ENCODE measurements around the gene MAP3K14. TPM values are rescaled to one million over a fixed set of nuclear protein-coding genes. Genes with fewer than 3 reads are reported as not detected.

MAP3K14 gene
- total and polyA plus RNA-seq, 2 donors (not counting 1 experiment from before 2014, with no cell fraction given) = 3.6 to 5.2 TPM

GRCh38 chr17:45237686-45238085 lies 79.1 kb downstream of the MAP3K14 start:
- H3K9me3 ChIP-seq (ENCODE audit: control insufficient read depth, insufficient read depth, low read depth, low read length) = no peaks in the 10 kb centered on the region
- H3K79me2 ChIP-seq (ENCODE audit: control insufficient read depth, insufficient read depth, low read length) = no peaks in the 10 kb centered on the region
- no peaks in the 10 kb centered on the region for H4K20me1 ChIP-seq (ENCODE audit: control insufficient read depth, extremely low read depth, insufficient read depth, low read length)
- no peak overlapping the region for H3K4me2 ChIP-seq (ENCODE audit: extremely low read depth, insufficient read depth, low read length)
- H3K27ac ChIP-seq (ENCODE audit: insufficient read depth, low read length) = no peak overlapping the region
- no peaks in the 10 kb centered on the region for H3K36me3 ChIP-seq (ENCODE audit: control insufficient read depth, insufficient read depth, low read length)
- DNase-seq (ENCODE audit: low read depth in 2 of 2) = no peak
- H3K4me1 ChIP-seq (ENCODE audit: control insufficient read depth, extremely low read depth, insufficient read depth, low read length) = no peaks in the 10 kb centered on the region
- TF ChIP-seq CTCF (conservative IDR thresholded peaks at IDR 0.05 in 1 of 2, IDR thresholded peaks at IDR 0.05 in 1 of 2; ENCODE audit: low read depth in 1 of 2, low read length in 2 of 2) (no peak), EZH2 (IDR thresholded peaks at IDR 0.05; ENCODE audit: low read length, missing control alignments) (no peak)
- no peak overlapping the region for H3K9ac ChIP-seq (ENCODE audit: insufficient read depth, low read length)
- no peak overlapping the region for H3K4me3 ChIP-seq (replicated peaks in 1 of 4; ENCODE audit: control extremely low read depth in 1 of 4, insufficient read depth in 1 of 4, low read depth in 3 of 4, low read length in 4 of 4)
- peaks cover 21% of the 10 kb centered on the region for H3K27me3 ChIP-seq (ENCODE audit: control insufficient read depth, insufficient read depth, low read length)
- no peak overlapping the region for H2AFZ ChIP-seq (ENCODE audit: low read length)

GRCh38 chr17:45236282-45236606 lies 80.6 kb downstream of the MAP3K14 start:
- no peaks in the 10 kb centered on the region for H3K79me2 ChIP-seq (ENCODE audit: control insufficient read depth, insufficient read depth, low read length)
- H4K20me1 ChIP-seq (ENCODE audit: control insufficient read depth, extremely low read depth, insufficient read depth, low read length) = no peaks in the 10 kb centered on the region
- H3K27ac ChIP-seq (ENCODE audit: insufficient read depth, low read length) = no peak overlapping the region
- TF ChIP-seq CTCF (conservative IDR thresholded peaks at IDR 0.05 in 1 of 2, IDR thresholded peaks at IDR 0.05 in 1 of 2; ENCODE audit: low read depth in 1 of 2, low read length in 2 of 2) = no peak
- TF ChIP-seq EZH2 (IDR thresholded peaks at IDR 0.05; ENCODE audit: low read length, missing control alignments) = no peak
- no peak overlapping the region for H2AFZ ChIP-seq (ENCODE audit: low read length)
- DNase-seq (ENCODE audit: low read depth in 2 of 2) = no peak
- H3K4me2 ChIP-seq (ENCODE audit: extremely low read depth, insufficient read depth, low read length) = no peak overlapping the region
- H3K9me3 ChIP-seq (ENCODE audit: control insufficient read depth, insufficient read depth, low read depth, low read length) = no peaks in the 10 kb centered on the region
- H3K4me3 ChIP-seq (replicated peaks in 1 of 4; ENCODE audit: control extremely low read depth in 1 of 4, insufficient read depth in 1 of 4, low read depth in 3 of 4, low read length in 4 of 4) = no peak overlapping the region
- no peaks in the 10 kb centered on the region for H3K36me3 ChIP-seq (ENCODE audit: control insufficient read depth, insufficient read depth, low read length)
- H3K27me3 ChIP-seq (ENCODE audit: control insufficient read depth, insufficient read depth, low read length) = peaks cover 21% of the 10 kb centered on the region
- no peak overlapping the region for H3K9ac ChIP-seq (ENCODE audit: insufficient read depth, low read length)
- H3K4me1 ChIP-seq (ENCODE audit: control insufficient read depth, extremely low read depth, insufficient read depth, low read length) = peaks cover 2% of the 10 kb centered on the region

- Histone ChIP-seq H2AFZ (ENCODE audit: low read length) (no peak overlapping the region), H3K9me3 (ENCODE audit: control insufficient read depth, insufficient read depth, low read depth, low read length) (no peaks in the 10 kb centered on the region), H3K4me3 (replicated peaks in 1 of 4; ENCODE audit: control extremely low read depth in 1 of 4, insufficient read depth in 1 of 4, low read depth in 3 of 4, low read length in 4 of 4) (no peak overlapping the region), H3K27ac (ENCODE audit: insufficient read depth, low read length) (no peak overlapping the region), H3K4me2 (ENCODE audit: extremely low read depth, insufficient read depth, low read length) (no peak overlapping the region), H3K9ac (ENCODE audit: insufficient read depth, low read length) (no peak overlapping the region), H3K36me3 (ENCODE audit: control insufficient read depth, insufficient read depth, low read length) (no peaks in the 10 kb centered on the region), H4K20me1 (ENCODE audit: control insufficient read depth, extremely low read depth, insufficient read depth, low read length) (no peaks in the 10 kb centered on the region), H3K27me3 (ENCODE audit: control insufficient read depth, insufficient read depth, low read length) (peaks cover 17% of the 10 kb centered on the region), H3K79me2 (ENCODE audit: control insufficient read depth, insufficient read depth, low read length) (no peaks in the 10 kb centered on the region), H3K4me1 (ENCODE audit: control insufficient read depth, extremely low read depth, insufficient read depth, low read length) (peaks cover 2% of the 10 kb centered on the region)
- peak; percentile 59 to 83 for DNase-seq (ENCODE audit: low read depth in 2 of 2)
- TF ChIP-seq EZH2 (IDR thresholded peaks at IDR 0.05; ENCODE audit: low read length, missing control alignments) = no peak
- peak; percentile 80 to 88 for TF ChIP-seq CTCF (conservative IDR thresholded peaks at IDR 0.05 in 1 of 2, IDR thresholded peaks at IDR 0.05 in 1 of 2; ENCODE audit: low read depth in 1 of 2, low read length in 2 of 2)
Observed at GRCh38 chr17:45235416-45236281, 81.2 kb downstream of the MAP3K14 start.
